KMS-11 (cell line): ENCODE data around the gene CTNNA2.

ENCODE experiments used
- H2AFZ ChIP-seq: fragments of 200-600 bp; sonication (generic); 2 replicates; pipeline ENCODE4 v1.6.1; 2016; ENCODE audit warnings: antibody characterized with exemption, mixed run types, low read depth
- H3K27ac ChIP-seq: fragments of 200-600 bp; sonication (generic); 2 replicates; pipeline ENCODE4 v1.6.1; 2016; ENCODE audit warnings: mild to moderate bottlenecking, mixed run types
- H3K27me3 ChIP-seq: fragments of 200-600 bp; sonication (generic); 2 replicates; pipeline ENCODE4 v1.6.1; 2017; ENCODE audit warnings: mild to moderate bottlenecking, low read depth, mixed run types, moderate library complexity; ENCODE audit not compliant: insufficient read depth
- H3K36me3 ChIP-seq: fragments of 200-600 bp; sonication (generic); 2 replicates; pipeline ENCODE4 v1.6.1; 2017; ENCODE audit warnings: mild to moderate bottlenecking, mixed run types; ENCODE audit not compliant: insufficient read depth
- H3K4me1 ChIP-seq: fragments of 200-600 bp; sonication (generic); 2 replicates; pipeline ENCODE4 v1.6.1; 2016; ENCODE audit warnings: mild to moderate bottlenecking, low read depth, mixed run types; ENCODE audit not compliant: poor library complexity, severe bottlenecking
- H3K4me2 ChIP-seq: fragments of 200-600 bp; sonication (generic); 2 replicates; pipeline ENCODE4 v1.7.0; 2016; ENCODE audit warnings: mild to moderate bottlenecking, mixed run types
- H3K4me3 ChIP-seq: fragments of 200-600 bp; sonication (generic); IDR thresholded peaks from 2 replicates; pipeline ENCODE4 v1.6.1; 2017; ENCODE audit warnings: low read depth, low read length, mixed read lengths; ENCODE audit not compliant: insufficient read depth
- H3K79me2 ChIP-seq: fragments of 200-600 bp; sonication (generic); 2 replicates; pipeline ENCODE4 v1.6.1; 2016; ENCODE audit warnings: low read depth, mixed run types; ENCODE audit not compliant: insufficient read depth
- H3K9ac ChIP-seq: fragments of 200-600 bp; sonication (generic); 2 replicates; pipeline ENCODE4 v1.6.1; 2016; ENCODE audit warnings: mild to moderate bottlenecking, mixed run types
- H4K20me1 ChIP-seq: fragments of 200-600 bp; sonication (generic); 2 replicates; pipeline ENCODE4 v1.6.1; 2016; ENCODE audit warnings: mild to moderate bottlenecking, mixed run types; ENCODE audit not compliant: insufficient read depth
- CTCF ChIP-seq: fragments of 200-600 bp; sonication (generic); conservative IDR thresholded peaks from 2 replicates; pipeline ENCODE4 v1.6.1; 2017; ENCODE audit warnings: low read depth, mild to moderate bottlenecking, antibody characterized with exemption, low read length, moderate library complexity, mixed read lengths

The CTNNA2 gene

GRCh38 chr2:79729532-79729931 is 216.7 kb downstream of the CTNNA2 start:
- H3K79me2 ChIP-seq: no peaks in the 10 kb centered on the region
- H3K4me2 ChIP-seq: no peak overlapping the region
- no peak overlapping the region for H3K9ac ChIP-seq

GRCh38 chr2:79734518-79734917 is 221.7 kb downstream of the CTNNA2 start:
- Histone ChIP-seq H3K36me3 (no peaks in the 10 kb centered on the region), H2AFZ (no peak overlapping the region), H3K4me3 (no peak overlapping the region), H3K4me2 (no peak overlapping the region), H4K20me1 (no peaks in the 10 kb centered on the region), H3K4me1 (no peaks in the 10 kb centered on the region), H3K79me2 (no peaks in the 10 kb centered on the region), H3K27me3 (no peaks in the 10 kb centered on the region), H3K9ac (no peak overlapping the region), H3K27ac (no peak overlapping the region)
- TF ChIP-seq CTCF: no peak

More at GRCh38 chr2:79729532-79729931, 216.7 kb downstream of the CTNNA2 start:
- Histone ChIP-seq H2AFZ (no peak overlapping the region), H4K20me1 (no peaks in the 10 kb centered on the region), H3K27me3 (no peaks in the 10 kb centered on the region), H3K36me3 (no peaks in the 10 kb centered on the region), H3K27ac (no peak overlapping the region), H3K4me1 (no peaks in the 10 kb centered on the region), H3K4me3 (no peak overlapping the region)
- no peak for TF ChIP-seq CTCF

GRCh38 chr2:79740879-79741443 is 228.1 kb downstream of the CTNNA2 start:
- Histone ChIP-seq H3K4me2 (no peak overlapping the region), H2AFZ (no peak overlapping the region), H3K4me1 (no peaks in the 10 kb centered on the region), H3K79me2 (no peaks in the 10 kb centered on the region), H3K36me3 (no peaks in the 10 kb centered on the region), H3K9ac (no peak overlapping the region), H3K4me3 (no peak overlapping the region), H3K27me3 (no peaks in the 10 kb centered on the region), H3K27ac (no peak overlapping the region), H4K20me1 (no peaks in the 10 kb centered on the region)
- no peak for TF ChIP-seq CTCF

DNA sequence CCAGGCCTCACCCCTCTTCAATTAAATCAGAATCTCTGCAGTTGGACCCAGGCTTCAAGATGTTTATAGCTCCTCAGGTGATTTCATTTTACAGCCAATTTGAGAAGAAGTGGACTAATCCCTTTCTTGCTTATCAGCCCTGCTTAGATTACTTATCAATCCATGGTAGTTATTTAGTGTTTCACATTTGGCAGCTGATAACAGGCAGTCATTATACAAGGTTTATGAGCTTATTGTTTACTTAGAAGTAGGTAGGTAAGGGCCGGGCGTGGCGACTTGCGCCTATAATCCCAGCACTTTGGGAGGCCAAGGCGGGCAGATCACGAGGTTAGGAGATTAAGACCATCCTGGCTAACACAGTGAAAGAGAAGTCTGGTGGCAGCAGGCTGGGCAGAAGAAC is 237.5 kb downstream of the CTNNA2 start:
- Histone ChIP-seq H2AFZ (no peak overlapping the region), H3K27me3 (no peaks in the 10 kb centered on the region), H3K9ac (no peak overlapping the region), H3K4me2 (no peak overlapping the region), H3K4me3 (no peak overlapping the region), H3K4me1 (no peaks in the 10 kb centered on the region), H3K27ac (no peak overlapping the region), H4K20me1 (no peaks in the 10 kb centered on the region), H3K36me3 (no peaks in the 10 kb centered on the region), H3K79me2 (no peaks in the 10 kb centered on the region)
- TF ChIP-seq CTCF: no peak
